ENCODE results near the gene LRRC49.
"Not testable (repeated sequence)": the region's sequence is repeated elsewhere in the genome, so short reads cannot be mapped to it uniquely, and the experiment has no call there.

Gene LRRC49, protein sequence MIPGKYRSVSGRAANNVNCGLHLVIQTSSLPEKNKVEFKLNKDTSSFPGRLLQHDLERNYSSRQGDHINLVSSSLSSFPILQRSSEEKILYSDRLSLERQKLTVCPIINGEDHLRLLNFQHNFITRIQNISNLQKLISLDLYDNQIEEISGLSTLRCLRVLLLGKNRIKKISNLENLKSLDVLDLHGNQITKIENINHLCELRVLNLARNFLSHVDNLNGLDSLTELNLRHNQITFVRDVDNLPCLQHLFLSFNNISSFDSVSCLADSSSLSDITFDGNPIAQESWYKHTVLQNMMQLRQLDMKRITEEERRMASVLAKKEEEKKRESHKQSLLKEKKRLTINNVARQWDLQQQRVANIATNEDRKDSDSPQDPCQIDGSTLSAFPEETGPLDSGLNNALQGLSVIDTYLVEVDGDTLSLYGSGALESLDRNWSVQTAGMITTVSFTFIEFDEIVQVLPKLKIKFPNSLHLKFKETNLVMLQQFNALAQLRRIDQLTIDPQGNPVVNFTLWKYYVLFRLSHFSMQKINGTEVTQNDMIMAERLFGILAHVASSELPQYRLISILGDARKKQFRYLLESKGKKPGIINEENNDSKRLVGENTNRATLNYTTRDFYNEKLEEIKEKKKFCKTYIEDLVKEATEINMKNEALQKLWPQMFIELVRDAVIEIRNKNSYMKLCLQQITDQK

DNA sequence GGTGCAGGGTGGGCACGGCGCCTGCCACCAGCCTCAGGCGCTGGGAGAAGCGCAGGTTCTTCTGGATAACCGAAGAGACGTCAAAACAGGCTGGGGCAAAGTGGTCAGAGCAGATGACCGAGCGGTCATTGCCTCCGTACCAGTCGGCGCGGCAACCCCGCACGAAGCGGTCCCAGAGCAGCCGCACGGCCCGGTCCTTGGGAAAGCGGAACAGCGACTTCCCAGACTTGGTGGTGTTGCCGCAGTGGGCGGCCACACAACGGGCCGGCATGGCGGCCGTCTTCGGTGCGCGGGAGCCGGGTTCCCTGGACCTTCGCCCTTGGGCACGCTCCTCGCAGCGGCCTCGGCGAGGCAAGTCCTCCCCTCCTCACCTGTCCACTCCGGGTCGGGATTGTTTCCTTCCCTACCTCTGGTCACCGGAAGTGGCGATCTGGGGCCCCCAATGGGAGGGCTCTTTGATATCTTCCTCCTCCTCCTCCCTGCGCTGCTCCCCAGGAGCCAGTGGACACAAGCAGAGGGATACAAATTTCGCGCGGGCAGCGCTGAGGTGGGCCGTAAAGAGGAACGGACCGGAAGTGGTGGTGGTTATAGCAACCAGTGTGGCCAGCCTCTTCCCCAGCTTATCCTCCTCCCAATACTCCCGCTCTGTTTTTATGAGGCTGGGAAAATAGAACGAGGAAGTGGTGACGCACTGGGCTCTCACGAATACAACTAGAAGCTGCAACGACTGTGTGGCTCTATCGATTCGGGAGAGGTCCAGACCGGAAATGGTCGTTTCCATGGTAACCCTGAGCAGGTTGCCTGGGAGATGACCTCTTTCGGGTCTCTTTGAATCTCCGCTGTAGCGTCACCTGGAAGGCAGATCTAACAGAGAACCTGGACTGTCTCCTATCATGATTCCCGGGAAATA, at the start of gene LRRC49, which contains the start of gene THAP10:
Gene LRRC49, plus strand, starts transcription at position 825 of the 910 bp plus-strand sequence. Its CDS starts 69 bp downstream, at position 894.
Gene THAP10, minus strand, starts transcription at position 432 of the 910 bp plus-strand sequence. Its CDS starts 161 bp downstream, at position 271.
- peak; percentile 90 for DNase-seq

DNA sequence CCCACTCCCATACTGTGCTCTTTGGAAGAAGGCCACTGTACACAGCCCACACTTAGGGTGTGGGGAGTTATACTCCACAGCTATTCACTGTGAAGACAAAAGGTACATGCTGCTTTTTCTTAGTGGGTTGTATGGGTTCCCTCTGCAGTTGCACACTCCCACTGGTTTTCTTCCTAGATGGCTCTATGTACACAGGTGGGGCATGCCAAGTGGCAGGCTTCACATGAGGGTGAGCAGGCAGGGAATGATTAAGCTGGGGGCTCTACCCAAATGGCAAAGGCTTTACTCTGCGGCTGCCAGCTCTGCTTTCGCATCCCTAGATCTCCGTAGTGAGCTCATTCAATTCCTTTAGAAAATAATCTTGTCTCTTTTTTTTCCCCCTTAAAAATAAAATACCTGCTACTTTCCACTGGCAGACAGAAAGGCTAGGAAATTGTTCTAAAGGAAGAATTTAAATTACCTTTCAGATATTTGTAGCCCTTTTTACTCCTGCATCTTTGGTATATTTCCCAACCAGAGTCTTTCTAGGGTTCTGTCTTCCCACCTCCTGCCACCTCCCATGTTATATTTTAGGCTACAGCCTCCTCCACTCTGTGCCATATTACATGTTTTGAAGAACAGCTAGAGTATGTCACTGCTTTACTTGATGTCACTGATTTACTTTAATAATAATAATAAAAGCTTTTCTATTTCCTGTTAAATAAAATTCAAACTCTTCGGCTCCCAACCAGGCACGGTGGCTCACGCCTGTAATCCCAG, 46.8 kb upstream of the LRRC49 start:
- no peak for DNase-seq

DNA sequence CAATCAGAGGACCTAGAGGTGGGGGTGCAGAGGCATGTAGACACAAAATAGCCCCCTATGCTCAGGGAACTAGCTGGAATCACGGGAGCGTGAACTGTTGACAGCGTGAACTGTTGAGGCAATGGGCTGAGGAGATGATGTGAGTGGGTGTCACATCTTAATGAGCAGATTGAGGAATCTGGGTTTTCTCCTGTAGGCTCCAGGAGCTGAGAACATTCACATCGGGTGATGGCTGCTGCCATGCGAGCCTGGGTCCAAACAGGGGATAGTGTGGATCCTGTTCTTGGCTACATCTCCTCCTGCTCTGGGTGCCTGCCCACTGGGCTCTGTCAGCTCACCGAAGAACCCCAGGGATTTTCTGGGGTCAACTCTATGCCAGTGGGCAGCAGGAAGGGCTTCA, 40.7 kb upstream of the LRRC49 start:
- no peak for DNase-seq

DNA sequence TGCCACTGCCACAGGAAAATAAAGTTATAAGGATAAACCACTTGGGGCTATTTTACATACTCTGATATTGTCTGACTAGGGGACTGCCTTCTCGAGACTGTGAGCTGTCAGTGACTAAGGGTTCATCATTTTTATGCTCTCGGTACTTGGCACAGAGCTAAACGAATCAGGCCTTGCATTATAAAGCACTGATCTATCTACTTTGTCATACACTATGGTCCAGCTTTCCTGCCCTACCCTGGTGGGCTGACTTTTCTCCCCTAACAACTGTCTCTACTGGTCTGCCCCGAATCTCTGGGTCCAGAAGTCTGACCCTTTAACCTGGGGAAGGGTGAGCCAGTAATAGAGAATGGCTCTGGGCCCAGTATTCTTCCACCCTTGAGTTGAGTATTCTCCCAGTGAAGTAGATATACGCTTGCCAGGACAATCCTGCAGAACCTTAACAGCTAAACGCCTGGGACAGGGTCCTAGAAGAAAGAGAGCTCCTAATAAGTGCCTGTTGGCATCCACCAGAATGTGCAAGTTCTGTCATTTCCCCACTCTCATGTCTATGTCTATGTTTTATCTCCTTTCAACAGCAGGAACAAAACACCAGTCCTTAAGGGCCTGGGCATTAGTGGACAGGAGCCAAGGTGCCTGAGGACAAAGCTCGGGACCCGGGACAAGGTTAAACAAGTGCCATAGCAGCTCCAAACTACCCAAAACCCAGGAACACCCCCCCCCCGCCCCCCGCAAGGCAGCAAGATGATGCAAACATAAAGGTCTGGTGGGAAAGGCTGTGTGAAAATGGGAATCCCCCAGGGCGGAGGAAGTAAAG, 39.9 kb upstream of the LRRC49 start:
- DNase-seq = no peak

DNA sequence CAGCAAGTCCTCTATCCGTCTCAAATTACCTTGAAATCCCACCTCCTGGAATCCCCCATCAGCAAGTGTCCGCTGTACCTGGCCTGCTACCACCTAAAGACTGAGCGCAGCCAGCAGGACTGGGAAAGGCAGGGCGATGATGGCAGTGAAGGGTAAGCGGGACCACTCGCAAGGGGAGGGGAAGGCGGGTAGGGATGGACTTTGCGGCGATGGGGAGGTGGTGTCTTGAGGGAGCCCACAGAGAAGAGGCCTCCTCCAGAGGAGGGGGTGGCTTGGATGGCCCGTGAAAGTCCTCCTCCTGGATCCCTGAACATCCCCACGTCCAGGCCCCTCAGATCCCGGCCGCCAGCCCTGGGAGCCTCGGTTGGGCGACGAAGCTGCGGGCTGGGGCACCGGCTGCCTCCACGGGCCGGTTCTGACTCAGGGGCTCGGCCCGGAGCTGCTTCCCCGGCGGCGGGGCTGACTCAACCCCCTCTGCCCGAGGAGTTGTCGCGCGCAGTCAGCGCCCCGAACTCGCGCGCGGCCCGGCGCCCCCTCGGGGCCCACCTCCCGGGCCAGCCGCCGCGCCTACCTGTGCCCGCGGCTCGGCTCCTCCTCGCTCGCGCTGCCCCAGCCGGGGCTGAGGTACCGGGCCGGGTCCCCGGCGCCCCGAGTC, 39.2 kb upstream of the LRRC49 start:
- peak; percentile 39 for DNase-seq

DNA sequence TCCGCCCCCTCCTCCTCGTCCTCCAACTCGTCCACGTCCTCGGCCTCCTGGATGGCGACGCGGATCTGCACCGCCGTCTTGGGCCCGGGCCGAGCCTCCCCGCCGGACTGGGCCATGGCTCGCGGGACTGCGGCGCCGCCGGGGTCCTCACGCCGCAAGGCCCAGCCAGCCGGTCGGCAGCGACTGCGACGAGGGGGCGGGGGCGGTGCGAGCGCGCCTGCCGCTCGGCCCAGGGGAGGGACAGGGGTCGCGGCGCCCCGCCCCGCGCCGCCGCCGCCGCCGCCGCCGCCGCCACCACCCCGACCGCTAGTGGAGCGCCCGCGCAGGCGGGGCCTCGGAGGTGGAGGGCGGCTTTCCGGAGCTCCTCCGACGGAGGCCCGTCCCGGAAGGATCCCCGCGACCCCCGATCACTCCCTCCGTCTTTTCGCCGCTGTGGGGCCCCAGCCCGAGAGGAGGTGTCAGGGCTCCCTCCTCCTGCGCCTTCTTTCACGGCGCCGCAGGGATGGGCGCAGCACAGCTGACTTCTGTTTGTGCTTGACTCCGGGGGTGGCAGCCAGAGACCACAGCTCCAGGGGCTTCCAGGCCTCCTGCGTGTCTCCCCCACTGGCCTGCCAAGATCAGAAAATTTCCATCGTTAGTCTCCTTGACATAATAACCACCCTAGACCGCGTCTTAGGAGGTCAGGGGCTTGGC, 38.5 kb upstream of the LRRC49 start, which contains the start of gene LARP6:
Gene LARP6, minus strand, starts transcription at position 185 of the 693 bp plus-strand sequence. Its CDS starts 69 bp downstream, at position 116.
- peak; percentile 62 for DNase-seq

DNA sequence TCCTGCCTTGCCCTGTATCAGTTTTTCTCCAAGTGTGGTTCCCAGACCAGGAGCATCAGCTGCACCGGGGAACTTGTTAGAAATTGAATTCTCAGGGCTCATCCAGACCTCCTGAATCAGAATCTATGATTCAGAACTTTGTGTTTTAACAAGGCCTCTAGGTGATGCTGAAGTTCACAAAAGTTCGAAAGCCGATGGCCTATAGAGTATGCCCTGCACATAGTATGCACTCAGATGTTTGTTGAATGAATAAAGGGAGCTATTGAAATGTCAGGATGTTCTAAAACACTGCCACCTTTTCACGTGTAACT, 38.0 kb upstream of the LRRC49 start:
- DNase-seq = peak; percentile 50

DNA sequence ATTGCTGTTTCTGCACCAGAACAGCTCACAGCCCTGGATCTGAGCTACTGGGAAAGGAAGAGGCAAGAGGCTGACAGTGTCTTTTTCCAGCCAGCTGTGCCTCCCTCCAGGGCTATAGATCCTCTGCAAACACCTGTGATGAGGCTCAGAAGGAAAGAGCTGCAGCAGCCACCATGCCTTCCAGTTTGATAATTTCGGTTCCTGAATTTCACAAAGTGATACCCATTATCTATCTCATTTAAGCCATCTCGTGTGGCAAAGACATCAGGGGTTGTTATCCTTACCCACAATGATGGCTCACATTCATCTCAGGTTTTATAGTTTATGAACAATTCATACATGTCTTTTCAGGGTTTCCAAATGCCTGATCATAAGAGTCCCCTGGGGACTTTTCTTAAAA, 36.9 kb upstream of the LRRC49 start:
- no peak for DNase-seq

DNA sequence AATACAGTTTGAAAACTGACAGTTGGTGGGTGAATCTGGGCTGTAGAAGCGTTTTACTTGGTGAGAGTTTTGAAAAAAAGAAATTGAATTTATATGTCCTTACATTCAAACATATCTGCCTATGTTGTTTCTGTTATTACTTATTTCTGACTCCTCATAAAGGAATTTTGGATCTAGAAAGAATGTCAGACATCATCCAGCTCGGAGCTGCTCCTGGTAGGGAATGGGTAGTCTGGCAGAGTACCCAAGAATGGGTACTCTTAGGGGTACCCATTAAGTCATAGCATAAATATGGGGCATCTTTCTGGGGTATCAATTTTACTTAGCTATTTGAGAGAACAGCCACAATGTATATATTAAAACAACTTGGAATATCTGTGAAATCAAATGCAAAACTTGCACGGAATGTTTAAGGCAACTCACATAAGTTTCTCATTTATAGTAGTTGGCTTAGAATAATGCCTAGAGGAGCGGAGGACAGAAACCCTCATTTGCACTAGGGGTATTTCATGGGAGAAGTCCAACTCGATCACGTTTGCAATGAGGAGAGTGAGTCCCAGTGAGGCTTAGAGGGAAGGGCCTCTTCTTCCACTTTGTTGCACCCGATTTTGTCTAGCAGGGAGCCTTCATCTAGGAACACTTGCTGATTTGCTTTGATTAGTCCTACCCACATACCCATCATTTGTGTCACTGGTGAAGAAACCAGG, 36.3 kb upstream of the LRRC49 start:
- no peak for DNase-seq

DNA sequence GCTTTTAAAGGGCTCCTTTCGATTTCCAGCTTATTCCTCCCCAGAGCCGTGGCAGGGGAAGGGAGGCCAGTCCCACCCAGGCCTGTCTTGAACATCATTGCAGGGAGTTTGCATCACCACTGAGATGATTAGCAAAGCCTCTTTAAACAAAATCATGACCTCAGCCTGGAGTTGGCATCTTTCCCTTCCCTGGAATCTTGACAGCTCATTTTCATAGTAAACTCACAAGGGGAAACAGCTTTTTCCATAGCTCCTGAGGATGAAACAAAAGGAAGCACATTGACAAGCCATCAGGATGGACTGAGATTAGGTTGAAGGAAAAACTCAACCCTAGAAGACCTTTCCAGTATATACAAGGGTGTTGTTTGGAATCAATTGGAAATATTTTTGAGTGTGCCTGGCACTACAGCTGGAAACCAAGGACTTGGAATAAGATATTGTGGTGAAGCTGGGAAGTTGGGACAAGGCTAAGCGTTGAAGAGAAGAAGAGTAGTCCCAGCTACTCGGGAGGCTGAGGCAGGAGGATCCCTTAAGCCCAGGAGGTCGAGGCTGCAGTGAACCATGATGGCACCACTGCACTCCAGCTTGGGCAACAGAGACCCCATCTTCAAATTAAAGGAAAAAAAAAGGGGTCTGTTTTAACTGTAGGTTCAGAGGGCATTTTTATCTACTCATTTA, 35.6 kb upstream of the LRRC49 start:
- DNase-seq = peak; percentile 52

DNA sequence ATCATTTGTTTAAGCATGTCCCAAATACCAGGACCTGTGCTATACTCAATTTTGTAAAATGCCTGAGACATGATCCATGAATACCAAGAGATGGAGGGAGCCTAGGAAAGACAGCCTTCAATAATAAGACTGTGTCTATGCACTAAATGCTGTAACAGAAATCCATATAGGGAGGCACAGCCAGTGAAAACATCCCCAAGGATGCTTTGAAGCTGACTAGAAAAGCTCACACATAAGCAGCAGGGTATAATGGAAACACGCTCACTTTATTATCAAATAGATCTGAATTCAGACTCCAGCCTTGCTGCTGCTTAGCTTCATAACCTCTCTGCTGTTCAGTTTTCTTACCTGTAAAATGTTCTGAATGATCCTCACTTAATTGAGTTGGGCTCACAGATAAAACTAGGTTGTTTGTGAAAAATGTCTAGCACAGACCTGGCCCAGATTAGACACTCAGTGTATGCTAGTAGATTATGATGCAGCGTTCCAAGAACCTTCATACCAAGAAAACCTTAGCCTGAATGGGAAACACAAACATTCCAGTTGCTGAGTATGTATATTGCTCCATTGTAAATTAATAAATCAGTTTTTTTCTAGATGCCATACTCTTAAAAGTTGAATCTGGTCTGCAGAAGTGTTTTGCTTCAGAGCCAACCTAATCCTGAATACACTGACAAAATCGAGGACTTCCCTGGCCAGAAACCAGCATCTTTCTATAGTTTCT, 34.9 kb upstream of the LRRC49 start:
- no peak for DNase-seq

DNA sequence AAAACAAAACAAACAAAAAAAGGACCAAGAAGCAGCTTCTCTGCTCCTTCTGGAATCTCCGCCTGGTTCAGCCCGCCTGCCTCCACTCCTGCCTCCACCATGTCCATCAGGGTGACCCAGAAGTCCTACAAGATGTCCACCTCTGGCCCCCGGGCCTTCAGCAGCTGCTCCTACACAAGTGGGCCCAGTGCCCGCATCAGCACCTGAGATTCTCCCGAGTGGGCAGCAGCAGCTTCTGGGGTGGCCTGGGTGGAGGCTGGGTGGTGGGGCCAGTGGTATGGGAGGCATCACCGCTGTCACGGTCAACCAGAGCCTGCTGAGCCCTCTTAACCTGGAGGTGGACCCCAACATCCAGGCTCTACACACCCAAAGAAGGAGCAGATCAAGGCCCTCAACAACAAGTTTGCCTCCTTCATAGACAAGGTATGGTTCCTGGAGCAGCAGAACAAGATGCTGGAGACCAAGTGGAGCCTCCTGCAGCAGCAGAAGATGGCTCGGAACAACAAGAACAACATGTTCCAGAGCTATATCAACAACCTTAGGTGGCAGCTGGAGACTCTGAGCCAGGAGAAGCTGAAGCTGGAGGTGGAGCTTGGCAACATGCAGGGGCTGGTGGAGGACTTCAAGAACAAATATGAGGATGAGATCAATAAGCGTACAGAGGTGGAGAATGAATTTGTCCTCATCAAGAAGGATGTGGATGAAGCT, 33.9 kb upstream of the LRRC49 start:
- DNase-seq = not testable (repeated sequence)

DNA sequence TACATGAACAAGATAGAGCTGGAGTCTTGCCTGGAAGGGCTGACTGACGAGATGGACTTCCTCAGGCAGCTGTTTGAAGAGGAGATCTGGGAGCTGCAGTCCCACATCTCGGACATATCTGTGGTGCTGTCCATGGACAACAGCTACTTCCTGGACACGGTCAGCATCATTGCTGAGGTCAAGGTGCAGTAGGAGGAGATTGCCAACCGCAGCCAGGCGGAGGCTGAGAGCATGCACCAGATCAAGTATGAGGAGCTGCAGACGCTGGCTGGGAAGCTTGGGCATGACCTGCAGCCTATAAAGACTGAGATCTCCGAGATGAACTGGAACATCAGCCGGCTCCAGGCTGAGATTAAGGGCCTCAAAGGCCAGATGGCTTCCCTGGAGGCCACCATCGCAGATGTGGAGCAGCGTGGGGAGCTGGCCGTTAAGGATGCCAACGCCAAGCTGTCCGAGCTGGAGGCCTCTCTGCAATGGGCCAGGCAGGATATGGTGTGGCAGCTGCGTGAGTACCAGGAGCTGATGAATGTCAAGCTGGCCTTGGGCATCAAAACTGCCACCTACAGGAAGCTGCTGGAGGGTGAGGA, 33.2 kb upstream of the LRRC49 start:
- no peak for DNase-seq

DNA sequence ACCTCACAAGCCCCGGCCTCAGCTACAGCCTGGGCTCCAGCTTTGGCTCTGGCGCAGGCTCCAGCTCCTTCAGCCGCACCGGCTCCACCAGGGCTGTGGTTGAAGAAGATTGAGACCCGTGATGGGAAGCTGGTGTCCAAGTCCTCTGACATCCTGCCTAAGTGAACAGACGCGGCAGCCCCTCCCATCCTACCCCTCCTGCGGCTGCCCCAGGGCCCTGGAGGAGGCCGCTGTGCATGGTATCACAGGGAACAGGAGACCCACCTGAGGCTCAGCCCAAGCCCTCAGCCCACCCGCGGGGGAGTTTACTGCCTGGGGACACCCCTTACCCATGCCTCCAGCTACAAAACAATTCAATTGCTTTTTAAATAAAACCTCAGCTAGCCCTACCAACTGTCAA, 32.6 kb upstream of the LRRC49 start:
- DNase-seq = no peak

DNA sequence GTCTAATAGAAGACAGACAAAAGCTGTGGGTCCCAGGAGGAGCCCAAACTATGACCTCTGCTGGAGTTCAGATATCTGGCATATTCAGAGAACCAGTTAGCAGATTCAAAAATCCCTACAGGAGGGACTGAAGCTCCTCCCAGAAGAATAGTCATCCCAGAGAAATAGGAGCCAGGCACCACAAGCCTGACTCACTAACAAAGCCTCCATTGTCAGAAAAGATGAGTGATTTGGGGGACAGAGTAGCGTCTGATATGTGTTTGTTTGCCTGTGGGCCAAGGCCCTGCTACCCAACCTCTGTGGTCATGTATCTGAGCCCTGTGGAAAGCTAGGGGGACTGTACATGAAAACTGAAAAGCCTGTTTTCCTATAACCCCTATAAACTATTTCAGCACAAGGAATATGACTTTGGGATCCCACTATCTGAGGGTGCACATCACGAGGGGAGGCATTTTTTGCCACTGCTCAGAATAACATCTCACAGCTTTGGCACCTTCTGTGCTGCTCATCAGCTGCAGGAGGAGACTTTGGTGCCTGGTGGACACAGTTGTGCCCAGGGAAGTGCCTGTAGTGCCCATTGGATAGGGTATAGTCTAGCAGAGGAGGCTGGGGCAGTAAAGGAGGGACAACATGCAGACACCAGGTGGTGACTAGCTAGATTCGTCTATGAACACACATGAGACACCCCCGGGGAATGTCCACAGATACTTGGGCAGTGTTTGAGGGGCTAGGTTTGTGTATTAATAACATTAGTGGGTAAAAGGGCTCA, 29.0 kb upstream of the LRRC49 start:
- peak; percentile 85 for DNase-seq

DNA sequence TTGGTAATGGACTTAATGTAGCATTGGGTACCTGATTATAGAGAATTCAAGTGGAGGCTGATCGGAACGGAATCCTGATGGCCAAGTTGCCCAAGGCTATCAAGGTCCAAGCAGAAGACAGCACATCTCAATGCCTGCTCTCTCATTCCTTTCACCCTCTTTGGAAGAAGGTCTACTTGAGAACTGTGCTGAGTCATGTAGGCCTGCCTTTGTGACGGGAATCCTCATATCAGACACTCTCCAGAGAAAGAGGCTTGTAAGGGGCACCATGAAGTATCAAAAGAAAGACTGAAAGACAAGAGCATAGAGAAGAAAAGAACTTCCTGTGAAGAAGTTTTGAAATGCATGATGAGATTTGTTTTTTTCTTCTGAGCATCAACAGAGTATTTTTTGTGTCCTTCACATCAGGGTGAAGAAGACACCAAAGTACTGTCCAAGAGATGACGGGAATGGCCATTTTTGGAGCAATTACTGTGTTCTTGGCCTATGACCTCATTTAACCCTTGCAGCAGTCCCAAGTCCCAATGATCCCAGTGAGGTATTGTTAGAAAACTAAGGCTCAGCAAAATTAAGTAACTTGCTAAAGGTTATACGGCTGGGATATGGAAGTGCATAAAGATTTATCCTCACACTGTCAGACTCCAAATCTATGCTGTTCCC, 25.5 kb upstream of the LRRC49 start:
- no peak for DNase-seq

All from midbrain (tissue), 1 donor.